GM20431 (cell line): ENCODE data around the gene FZD10.

Source experiments
- in situ Hi-C: fragments of 300-500 bp; cut with MseI, MboI; formaldehyde crosslinking; loops from one replicate; pipeline ENCODE4 v1.15.0; 2020; ENCODE audit warnings: low sequenced_read_pairs; ENCODE audit not compliant: unreplicated experiment

Gene FZD10

GRCh38 chr12:130130346-130130745 lies 31.9 kb upstream of the FZD10 start:
- in situ Hi-C loops: no loop called here

GRCh38 chr12:130131025-130131424 lies 31.2 kb upstream of the FZD10 start:
- in situ Hi-C loops: no loop called here

GRCh38 chr12:130131801-130132200 lies 30.5 kb upstream of the FZD10 start:
- in situ Hi-C loops: no loop called here

GRCh38 chr12:130132831-130133511 lies 29.3 kb upstream of the FZD10 start:
- in situ Hi-C loops: no loop called here

GRCh38 chr12:130133851-130134562 lies 28.3 kb upstream of the FZD10 start:
- in situ Hi-C loops: no loop called here

GRCh38 chr12:130134563-130134915 lies 27.7 kb upstream of the FZD10 start:
- in situ Hi-C loops: no loop called here

GRCh38 chr12:130136509-130137039 lies 25.7 kb upstream of the FZD10 start:
- in situ Hi-C loops: no loop called here

GRCh38 chr12:130137040-130138018 lies 24.9 kb upstream of the FZD10 start:
- in situ Hi-C loops: no loop called here

GRCh38 chr12:130138478-130138877 lies 23.8 kb upstream of the FZD10 start:
- in situ Hi-C loops: no loop called here

- in situ Hi-C loops: no loop called here
These were observed 22.5 kb upstream of the FZD10 start for GRCh38 chr12:130139567-130140421.

- in situ Hi-C loops: no loop called here
These were observed 21.2 kb upstream of the FZD10 start for GRCh38 chr12:130141105-130141504.

GRCh38 chr12:130141901-130142683 lies 20.2 kb upstream of the FZD10 start:
- in situ Hi-C loops: no loop called here

- in situ Hi-C loops: no loop called here
These were observed 19.5 kb upstream of the FZD10 start for GRCh38 chr12:130142736-130143135.

- in situ Hi-C loops: no loop called here
These were observed 19.1 kb upstream of the FZD10 start for GRCh38 chr12:130143136-130143535.

GRCh38 chr12:130144256-130144655 lies 18.0 kb upstream of the FZD10 start:
- in situ Hi-C loops: no loop called here

GRCh38 chr12:130145731-130146130 lies 16.5 kb upstream of the FZD10 start:
- in situ Hi-C loops: no loop called here

GRCh38 chr12:130146176-130146931 lies 15.9 kb upstream of the FZD10 start:
- in situ Hi-C loops: no loop called here
